KMS-11 (cell line): ENCODE data around the gene GLYR1.

Experiments used
- H2AFZ ChIP-seq: fragments of 200-600 bp; sonication (generic); 2 replicates; pipeline ENCODE4 v1.6.1; 2016; ENCODE audit warnings: antibody characterized with exemption, mixed run types, low read depth
- H3K27ac ChIP-seq: fragments of 200-600 bp; sonication (generic); 2 replicates; pipeline ENCODE4 v1.6.1; 2016; ENCODE audit warnings: mild to moderate bottlenecking, mixed run types
- H3K27me3 ChIP-seq: fragments of 200-600 bp; sonication (generic); 2 replicates; pipeline ENCODE4 v1.6.1; 2017; ENCODE audit warnings: mild to moderate bottlenecking, low read depth, mixed run types, moderate library complexity; ENCODE audit not compliant: insufficient read depth
- H3K36me3 ChIP-seq: fragments of 200-600 bp; sonication (generic); 2 replicates; pipeline ENCODE4 v1.6.1; 2017; ENCODE audit warnings: mild to moderate bottlenecking, mixed run types; ENCODE audit not compliant: insufficient read depth
- H3K4me1 ChIP-seq: fragments of 200-600 bp; sonication (generic); 2 replicates; pipeline ENCODE4 v1.6.1; 2016; ENCODE audit warnings: mild to moderate bottlenecking, low read depth, mixed run types; ENCODE audit not compliant: poor library complexity, severe bottlenecking
- H3K4me2 ChIP-seq: fragments of 200-600 bp; sonication (generic); 2 replicates; pipeline ENCODE4 v1.7.0; 2016; ENCODE audit warnings: mild to moderate bottlenecking, mixed run types
- H3K4me3 ChIP-seq: fragments of 200-600 bp; sonication (generic); IDR thresholded peaks from 2 replicates; pipeline ENCODE4 v1.6.1; 2017; ENCODE audit warnings: low read depth, low read length, mixed read lengths; ENCODE audit not compliant: insufficient read depth
- H3K79me2 ChIP-seq: fragments of 200-600 bp; sonication (generic); 2 replicates; pipeline ENCODE4 v1.6.1; 2016; ENCODE audit warnings: low read depth, mixed run types; ENCODE audit not compliant: insufficient read depth
- H3K9ac ChIP-seq: fragments of 200-600 bp; sonication (generic); 2 replicates; pipeline ENCODE4 v1.6.1; 2016; ENCODE audit warnings: mild to moderate bottlenecking, mixed run types
- H4K20me1 ChIP-seq: fragments of 200-600 bp; sonication (generic); 2 replicates; pipeline ENCODE4 v1.6.1; 2016; ENCODE audit warnings: mild to moderate bottlenecking, mixed run types; ENCODE audit not compliant: insufficient read depth
- CTCF ChIP-seq: fragments of 200-600 bp; sonication (generic); conservative IDR thresholded peaks from 2 replicates; pipeline ENCODE4 v1.6.1; 2017; ENCODE audit warnings: low read depth, mild to moderate bottlenecking, antibody characterized with exemption, low read length, moderate library complexity, mixed read lengths

Gene GLYR1

GRCh38 chr16:4836727-4837126 is 10.4 kb downstream of the GLYR1 start:
- no peaks in the 10 kb centered on the region for H3K27me3 ChIP-seq
- no peak for TF ChIP-seq CTCF
- no peak overlapping the region for H3K27ac ChIP-seq
- no peak overlapping the region for H3K9ac ChIP-seq
- no peak overlapping the region for H3K4me3 ChIP-seq
- no peak overlapping the region for H2AFZ ChIP-seq
- peaks cover 7% of the 10 kb centered on the region for H3K79me2 ChIP-seq
- peaks cover 64% of the 10 kb centered on the region for H3K4me1 ChIP-seq
- no peak overlapping the region for H3K4me2 ChIP-seq
- peaks cover 6% of the 10 kb centered on the region; the same call in 1 of the 2 replicates for H3K36me3 ChIP-seq
- no peaks in the 10 kb centered on the region for H4K20me1 ChIP-seq

GRCh38 chr16:4833584-4833983 is 13.5 kb downstream of the GLYR1 start:
- H2AFZ ChIP-seq = no peak overlapping the region
- H3K36me3 ChIP-seq = peaks cover 12% of the 10 kb centered on the region; the same call in 1 of the 2 replicates
- H3K27me3 ChIP-seq = no peaks in the 10 kb centered on the region
- H3K4me1 ChIP-seq = peaks cover 46% of the 10 kb centered on the region
- H3K27ac ChIP-seq = no peak overlapping the region
- peaks cover 7% of the 10 kb centered on the region for H3K79me2 ChIP-seq
- no peak overlapping the region for H3K9ac ChIP-seq
- no peaks in the 10 kb centered on the region for H4K20me1 ChIP-seq
- H3K4me2 ChIP-seq = peak overlapping the region; percentile 1; the same call in 1 of the 2 replicates
- no peak for TF ChIP-seq CTCF
- no peak overlapping the region for H3K4me3 ChIP-seq

- Histone ChIP-seq H3K27me3 (no peaks in the 10 kb centered on the region), H2AFZ (no peak overlapping the region), H4K20me1 (no peaks in the 10 kb centered on the region), H3K27ac (no peak overlapping the region), H3K9ac (no peak overlapping the region), H3K79me2 (peaks cover 7% of the 10 kb centered on the region), H3K4me1 (peaks cover 39% of the 10 kb centered on the region), H3K36me3 (peaks cover 18% of the 10 kb centered on the region; the same call in 1 of the 2 replicates), H3K4me2 (no peak overlapping the region), H3K4me3 (no peak overlapping the region)
- no peak for TF ChIP-seq CTCF
Measured at GRCh38 chr16:4832698-4833343, 14.3 kb downstream of the GLYR1 start.

GRCh38 chr16:4831616-4832015 is 15.5 kb downstream of the GLYR1 start:
- H3K36me3 ChIP-seq = peaks cover 18% of the 10 kb centered on the region; the same call in 1 of the 2 replicates
- H3K4me3 ChIP-seq = no peak overlapping the region
- TF ChIP-seq CTCF = no peak
- H3K9ac ChIP-seq = no peak overlapping the region
- no peaks in the 10 kb centered on the region for H3K27me3 ChIP-seq
- no peaks in the 10 kb centered on the region; the same call in 1 of the 2 replicates for H3K79me2 ChIP-seq
- no peak overlapping the region for H2AFZ ChIP-seq
- no peak overlapping the region for H3K4me2 ChIP-seq
- peaks cover 28% of the 10 kb centered on the region for H3K4me1 ChIP-seq
- no peaks in the 10 kb centered on the region for H4K20me1 ChIP-seq
- H3K27ac ChIP-seq = no peak overlapping the region
